Stimulated activated CD8-positive, alpha-beta memory T cell treated with anti-CD3 and anti-CD28 coated beads, Interleukin-12 subunit alpha, Interleukin-12 subunit beta, amount 100 ng/mL, for 4 hours (primary cell): ENCODE data around the gene NUP133.
"Not testable (repeated sequence)": the region's sequence is repeated elsewhere in the genome, so short reads cannot be mapped to it uniquely, and the experiment has no call there.

Experiments
- DNase-seq: peaks from one replicate; pipeline ENCODE4 v3.0.0-alpha.2; 2020; ENCODE audit warnings: low read depth

Gene NUP133

GRCh38 chr1:229508823-229509337, 739 bp upstream of the NUP133 start:
- DNase-seq, result no peak

GRCh38 chr1:229507502-229507901, 639 bp downstream of the NUP133 start:
- DNase-seq, result no peak

GRCh38 chr1:229506633-229507032, 1.5 kb downstream of the NUP133 start:
- no peak for DNase-seq

GRCh38 chr1:229495782-229496181, 12.4 kb downstream of the NUP133 start:
- no peak for DNase-seq

- DNase-seq, result no peak
Observed at GRCh38 chr1:229487181-229487580, 21.0 kb downstream of the NUP133 start.

GRCh38 chr1:229485318-229485717, 22.8 kb downstream of the NUP133 start:
- DNase-seq, result no peak

- DNase-seq, result no peak
Observed at GRCh38 chr1:229482511-229482910, 25.6 kb downstream of the NUP133 start.

- no peak for DNase-seq
Observed at GRCh38 chr1:229480495-229480894, 27.6 kb downstream of the NUP133 start.

- DNase-seq, result no peak
Observed at GRCh38 chr1:229479660-229480399, 28.3 kb downstream of the NUP133 start.

GRCh38 chr1:229478852-229479251, 29.3 kb downstream of the NUP133 start:
- no peak for DNase-seq

- not testable (repeated sequence) for DNase-seq
Observed at GRCh38 chr1:229475859-229476258, 32.3 kb downstream of the NUP133 start.

GRCh38 chr1:229474509-229474908, 33.6 kb downstream of the NUP133 start:
- no peak for DNase-seq

GRCh38 chr1:229471175-229471574, 37.0 kb downstream of the NUP133 start:
- no peak for DNase-seq

- no peak for DNase-seq
Observed at GRCh38 chr1:229470406-229471043, 37.6 kb downstream of the NUP133 start.

GRCh38 chr1:229466887-229467286, 41.3 kb downstream of the NUP133 start:
- no peak for DNase-seq

- DNase-seq, result no peak
Observed at GRCh38 chr1:229464672-229465071, 43.5 kb downstream of the NUP133 start.

- no peak for DNase-seq
Observed at GRCh38 chr1:229461032-229461668, 47.0 kb downstream of the NUP133 start.

- DNase-seq, result no peak
Observed at GRCh38 chr1:229459815-229460214, 48.3 kb downstream of the NUP133 start.

- no peak for DNase-seq
Observed at GRCh38 chr1:229457436-229457835, 50.7 kb downstream of the NUP133 start.

GRCh38 chr1:229456016-229456415, 52.1 kb downstream of the NUP133 start:
- DNase-seq, result no peak

- DNase-seq, result no peak
Observed at GRCh38 chr1:229454056-229454455, 54.1 kb downstream of the NUP133 start.

- no peak for DNase-seq
Observed at GRCh38 chr1:229452956-229453801, 55.0 kb downstream of the NUP133 start.
